NCI-H2227 (cell line): ENCODE measurements around the gene AUNIP.
A peak's percentile ranks its signal among the peaks of the same experiment; 100 is the strongest.

Experiments used
- DNase-seq: peaks from one replicate; lab custom pipeline; 2025; ENCODE audit not compliant: unreplicated experiment; lab: John Stamatoyannopoulos, UW

Gene AUNIP

GRCh38 chr1:25811384-25812082 is 47.7 kb downstream of the AUNIP start:
- no peak for DNase-seq

- peak; percentile 80 for DNase-seq
Measured at GRCh38 chr1:25810341-25811299, 48.6 kb downstream of the AUNIP start.

- no peak for DNase-seq
Measured at GRCh38 chr1:25809929-25810328, 49.3 kb downstream of the AUNIP start.

- DNase-seq = no peak
Measured at GRCh38 chr1:25809283-25809926, 49.9 kb downstream of the AUNIP start.

GRCh38 chr1:25808481-25809244 is 50.6 kb downstream of the AUNIP start:
- DNase-seq = no peak

GRCh38 chr1:25807480-25808390 is 51.5 kb downstream of the AUNIP start:
- no peak for DNase-seq

- no peak for DNase-seq
Measured at GRCh38 chr1:25806418-25806817, 52.8 kb downstream of the AUNIP start.

- no peak for DNase-seq
Measured at GRCh38 chr1:25805863-25806225, 53.4 kb downstream of the AUNIP start.

- no peak for DNase-seq
Measured at GRCh38 chr1:25804964-25805862, 54.0 kb downstream of the AUNIP start.

GRCh38 chr1:25804244-25804963 is 54.9 kb downstream of the AUNIP start:
- no peak for DNase-seq

- DNase-seq = no peak
Measured at GRCh38 chr1:25803368-25803767, 55.9 kb downstream of the AUNIP start.

- no peak for DNase-seq
Measured at GRCh38 chr1:25802915-25803314, 56.3 kb downstream of the AUNIP start.

GRCh38 chr1:25800703-25801377 is 58.4 kb downstream of the AUNIP start:
- DNase-seq = peak; percentile 49

- peak; percentile 74 for DNase-seq
Measured at GRCh38 chr1:25799935-25800702, 59.1 kb downstream of the AUNIP start, which contains the start of gene SELENON. Gene SELENON, plus strand, starts transcription at chr1:25800193. Its CDS starts 38 bp downstream, at chr1:25800231.

- DNase-seq = no peak
Measured at GRCh38 chr1:25799352-25799934, 59.8 kb downstream of the AUNIP start.

GRCh38 chr1:25798666-25799351 is 60.4 kb downstream of the AUNIP start:
- DNase-seq = no peak
